ENCODE data around the gene ASXL1.
"Not testable (repeated sequence)": the region's sequence is repeated elsewhere in the genome, so short reads cannot be mapped to it uniquely, and the experiment has no call there.

The ASXL1 gene

GRCh38 chr20:32323761-32324160, 34.4 kb upstream of the ASXL1 start:
- H3K27ac ChIP-seq (ENCODE audit: low read depth in 2 of 2, low read length in 2 of 2); H3K27me3 ChIP-seq (ENCODE audit: control insufficient read depth in 2 of 2, insufficient read depth in 2 of 2, low read length in 2 of 2); H3K4me3 ChIP-seq (ENCODE audit: low read length in 2 of 2); H3K9ac ChIP-seq (ENCODE audit: low read depth in 1 of 2, low read length in 2 of 2); H3K4me1 ChIP-seq (ENCODE audit: control insufficient read depth in 2 of 2, insufficient read depth in 2 of 2, low read length in 2 of 2); H3K36me3 ChIP-seq (ENCODE audit: control insufficient read depth in 2 of 2, insufficient read depth in 2 of 2, low read length in 2 of 2); H3K9me3 ChIP-seq (ENCODE audit: control insufficient read depth in 2 of 2, low read length in 2 of 2): not testable (repeated sequence)

GRCh38 chr20:32325706-32326503, 32.2 kb upstream of the ASXL1 start:
- peaks cover 0 to 8% of the 10 kb centered on the region in 2 donors for H3K4me1 ChIP-seq (ENCODE audit: control insufficient read depth in 2 of 2, insufficient read depth in 2 of 2, low read length in 2 of 2)
- no peak overlapping the region for H3K9ac ChIP-seq (ENCODE audit: low read depth in 1 of 2, low read length in 2 of 2)
- H3K27ac ChIP-seq (ENCODE audit: low read depth in 2 of 2, low read length in 2 of 2): peak overlapping the region; percentile 26 to 69
- peak overlapping the region in 1 of 2 donors; percentile 6 for H3K4me3 ChIP-seq (ENCODE audit: low read length in 2 of 2)
- H3K36me3 ChIP-seq (ENCODE audit: control insufficient read depth in 2 of 2, insufficient read depth in 2 of 2, low read length in 2 of 2): peaks cover 16% of the 10 kb centered on the region in 2 donors
- no peaks in the 10 kb centered on the region for H3K9me3 ChIP-seq (ENCODE audit: control insufficient read depth in 2 of 2, low read length in 2 of 2)
- H3K27me3 ChIP-seq (ENCODE audit: control insufficient read depth in 2 of 2, insufficient read depth in 2 of 2, low read length in 2 of 2): no peaks in the 10 kb centered on the region

- Histone ChIP-seq H3K27ac (ENCODE audit: low read depth in 2 of 2, low read length in 2 of 2) (peak overlapping the region; percentile 26 to 69), H3K4me3 (ENCODE audit: low read length in 2 of 2) (peak overlapping the region in 1 of 2 donors; percentile 6), H3K36me3 (ENCODE audit: control insufficient read depth in 2 of 2, insufficient read depth in 2 of 2, low read length in 2 of 2) (peaks cover 20 to 22% of the 10 kb centered on the region in 2 donors), H3K9ac (ENCODE audit: low read depth in 1 of 2, low read length in 2 of 2) (no peak overlapping the region), H3K27me3 (ENCODE audit: control insufficient read depth in 2 of 2, insufficient read depth in 2 of 2, low read length in 2 of 2) (no peaks in the 10 kb centered on the region), H3K9me3 (ENCODE audit: control insufficient read depth in 2 of 2, low read length in 2 of 2) (no peaks in the 10 kb centered on the region), H3K4me1 (ENCODE audit: control insufficient read depth in 2 of 2, insufficient read depth in 2 of 2, low read length in 2 of 2) (peaks cover 0 to 8% of the 10 kb centered on the region in 2 donors)
These were observed 31.7 kb upstream of the ASXL1 start for GRCh38 chr20:32326504-32326845.

- no peaks in the 10 kb centered on the region for H3K9me3 ChIP-seq (ENCODE audit: control insufficient read depth in 2 of 2, low read length in 2 of 2)
- H3K27ac ChIP-seq (ENCODE audit: low read depth in 2 of 2, low read length in 2 of 2): no peak overlapping the region
These were observed 30.9 kb upstream of the ASXL1 start for GRCh38 chr20:32327087-32327681.

GRCh38 chr20:32329817-32330554, 28.1 kb upstream of the ASXL1 start:
- Histone ChIP-seq H3K4me3 (ENCODE audit: low read length in 2 of 2) (no peak overlapping the region), H3K27me3 (ENCODE audit: control insufficient read depth in 2 of 2, insufficient read depth in 2 of 2, low read length in 2 of 2) (no peaks in the 10 kb centered on the region), H3K9me3 (ENCODE audit: control insufficient read depth in 2 of 2, low read length in 2 of 2) (no peaks in the 10 kb centered on the region), H3K27ac (ENCODE audit: low read depth in 2 of 2, low read length in 2 of 2) (no peak overlapping the region), H3K9ac (ENCODE audit: low read depth in 1 of 2, low read length in 2 of 2) (no peak overlapping the region), H3K36me3 (ENCODE audit: control insufficient read depth in 2 of 2, insufficient read depth in 2 of 2, low read length in 2 of 2) (peaks cover 24 to 29% of the 10 kb centered on the region in 2 donors), H3K4me1 (ENCODE audit: control insufficient read depth in 2 of 2, insufficient read depth in 2 of 2, low read length in 2 of 2) (peaks cover 0 to 19% of the 10 kb centered on the region in 2 donors)

More at GRCh38 chr20:32327087-32327681, 30.9 kb upstream of the ASXL1 start:
- Histone ChIP-seq H3K9ac (ENCODE audit: low read depth in 1 of 2, low read length in 2 of 2) (no peak overlapping the region), H3K4me1 (ENCODE audit: control insufficient read depth in 2 of 2, insufficient read depth in 2 of 2, low read length in 2 of 2) (peaks cover 0 to 8% of the 10 kb centered on the region in 2 donors), H3K36me3 (ENCODE audit: control insufficient read depth in 2 of 2, insufficient read depth in 2 of 2, low read length in 2 of 2) (peaks cover 21 to 29% of the 10 kb centered on the region in 2 donors), H3K4me3 (ENCODE audit: low read length in 2 of 2) (no peak overlapping the region), H3K27me3 (ENCODE audit: control insufficient read depth in 2 of 2, insufficient read depth in 2 of 2, low read length in 2 of 2) (no peaks in the 10 kb centered on the region)

GRCh38 chr20:32330555-32330897, 27.6 kb upstream of the ASXL1 start:
- Histone ChIP-seq H3K9me3 (ENCODE audit: control insufficient read depth in 2 of 2, low read length in 2 of 2) (no peaks in the 10 kb centered on the region), H3K36me3 (ENCODE audit: control insufficient read depth in 2 of 2, insufficient read depth in 2 of 2, low read length in 2 of 2) (peaks cover 24 to 29% of the 10 kb centered on the region in 2 donors), H3K27me3 (ENCODE audit: control insufficient read depth in 2 of 2, insufficient read depth in 2 of 2, low read length in 2 of 2) (no peaks in the 10 kb centered on the region), H3K27ac (ENCODE audit: low read depth in 2 of 2, low read length in 2 of 2) (no peak overlapping the region), H3K9ac (ENCODE audit: low read depth in 1 of 2, low read length in 2 of 2) (no peak overlapping the region), H3K4me3 (ENCODE audit: low read length in 2 of 2) (no peak overlapping the region), H3K4me1 (ENCODE audit: control insufficient read depth in 2 of 2, insufficient read depth in 2 of 2, low read length in 2 of 2) (peaks cover 0 to 19% of the 10 kb centered on the region in 2 donors)

- Histone ChIP-seq H3K36me3 (ENCODE audit: control insufficient read depth in 2 of 2, insufficient read depth in 2 of 2, low read length in 2 of 2) (peaks cover 17 to 20% of the 10 kb centered on the region in 2 donors), H3K9me3 (ENCODE audit: control insufficient read depth in 2 of 2, low read length in 2 of 2) (no peaks in the 10 kb centered on the region), H3K4me1 (ENCODE audit: control insufficient read depth in 2 of 2, insufficient read depth in 2 of 2, low read length in 2 of 2) (peaks cover 0 to 14% of the 10 kb centered on the region in 2 donors), H3K4me3 (ENCODE audit: low read length in 2 of 2) (no peak overlapping the region), H3K27ac (ENCODE audit: low read depth in 2 of 2, low read length in 2 of 2) (peak overlapping the region in 1 of 2 donors; percentile 3), H3K9ac (ENCODE audit: low read depth in 1 of 2, low read length in 2 of 2) (no peak overlapping the region), H3K27me3 (ENCODE audit: control insufficient read depth in 2 of 2, insufficient read depth in 2 of 2, low read length in 2 of 2) (no peaks in the 10 kb centered on the region)
These were observed 25.5 kb upstream of the ASXL1 start for GRCh38 chr20:32332614-32333013.

- Histone ChIP-seq H3K36me3 (ENCODE audit: control insufficient read depth in 2 of 2, insufficient read depth in 2 of 2, low read length in 2 of 2) (peaks cover 17 to 20% of the 10 kb centered on the region in 2 donors), H3K4me3 (ENCODE audit: low read length in 2 of 2) (no peak overlapping the region), H3K27ac (ENCODE audit: low read depth in 2 of 2, low read length in 2 of 2) (peak overlapping the region; percentile 40 to 79), H3K9ac (ENCODE audit: low read depth in 1 of 2, low read length in 2 of 2) (peak overlapping the region in 1 of 2 donors; percentile 19), H3K4me1 (ENCODE audit: control insufficient read depth in 2 of 2, insufficient read depth in 2 of 2, low read length in 2 of 2) (peaks cover 0 to 14% of the 10 kb centered on the region in 2 donors), H3K27me3 (ENCODE audit: control insufficient read depth in 2 of 2, insufficient read depth in 2 of 2, low read length in 2 of 2) (no peaks in the 10 kb centered on the region), H3K9me3 (ENCODE audit: control insufficient read depth in 2 of 2, low read length in 2 of 2) (no peaks in the 10 kb centered on the region)
These were observed 24.7 kb upstream of the ASXL1 start for GRCh38 chr20:32333181-32333987.

GRCh38 chr20:32333988-32334885, 23.9 kb upstream of the ASXL1 start:
- Histone ChIP-seq H3K27ac (ENCODE audit: low read depth in 2 of 2, low read length in 2 of 2) (peak overlapping the region; percentile 59 to 79), H3K27me3 (ENCODE audit: control insufficient read depth in 2 of 2, insufficient read depth in 2 of 2, low read length in 2 of 2) (no peaks in the 10 kb centered on the region), H3K36me3 (ENCODE audit: control insufficient read depth in 2 of 2, insufficient read depth in 2 of 2, low read length in 2 of 2) (peaks cover 17 to 19% of the 10 kb centered on the region in 2 donors), H3K4me1 (ENCODE audit: control insufficient read depth in 2 of 2, insufficient read depth in 2 of 2, low read length in 2 of 2) (peaks cover 0 to 14% of the 10 kb centered on the region in 2 donors), H3K9me3 (ENCODE audit: control insufficient read depth in 2 of 2, low read length in 2 of 2) (no peaks in the 10 kb centered on the region), H3K9ac (ENCODE audit: low read depth in 1 of 2, low read length in 2 of 2) (peak overlapping the region; percentile 49 to 63), H3K4me3 (ENCODE audit: low read length in 2 of 2) (no peak overlapping the region)
